B cell (primary cell): ENCODE measurements around the gene XPO5. TPM values are rescaled to one million over a fixed set of nuclear protein-coding genes. Genes with fewer than 3 reads are reported as not detected.

ENCODE experiments used
- ATAC-seq: fragments of 200-7000 bp; cut with Tn5 transposase; one replicate; pipeline ENCODE4 v1.10.0; 2021; ENCODE audit warnings: low read depth, mild to moderate bottlenecking, moderate number of reproducible peaks, moderate library complexity
- CTCF ChIA-PET: fragments of 350-600 bp; sonication (Branson Sonifier 250); formaldehyde crosslinking; loops from one replicate; lab custom pipeline; 2021; ENCODE audit warnings: antibody characterized with exemption, inconsistent platforms; lab: Charles Lee
- POLR2A ChIA-PET: fragments of 350-600 bp; sonication (Branson Sonifier 250); formaldehyde crosslinking; loops from one replicate; lab custom pipeline; 2021; ENCODE audit warnings: antibody characterized with exemption; lab: Charles Lee
- DNase-seq: peaks from one replicate; pipeline ENCODE4 v3.0.0; 2013
- H2AFZ ChIP-seq: 2 replicates; pipeline ENCODE4 v1.6.1; 2012; ENCODE audit warnings: mild to moderate bottlenecking, low read depth, low read length; ENCODE audit not compliant: insufficient read depth, poor library complexity, severe bottlenecking
- H3K27ac ChIP-seq, 2 donors: 1 replicate in 1 of 2; 2 replicates in 1 of 2; pipeline ENCODE4 v1.5.1; 2012 to 2013; ENCODE audit warnings: low read length in 2 of 2, mild to moderate bottlenecking in 2 of 2, moderate library complexity in 1 of 2
- H3K27me3 ChIP-seq, 4 experiments: fragments of 200-600 bp in 1 of 4; sonication (generic) in 1 of 4; replicated peaks in 1 of 4; 1 replicate in 2 of 4; 2 replicates in 2 of 4; pipeline versions ENCODE4 v1.6.1 to v1.7.0; 2013 to 2016; ENCODE audit warnings: low read length in 3 of 4, mild to moderate bottlenecking in 2 of 4, mixed read lengths in 1 of 4, moderate library complexity in 1 of 4; ENCODE audit not compliant: insufficient read depth in 4 of 4, control insufficient read depth in 3 of 4; ENCODE audit errors: control extremely low read depth in 1 of 4
- H3K36me3 ChIP-seq, 2 experiments: replicated peaks in 1 of 2; 1 replicate in 1 of 2; 2 replicates in 1 of 2; pipeline versions ENCODE4 v1.6.1 to v1.7.1; 2013; ENCODE audit warnings: low read length in 1 of 2; ENCODE audit not compliant: insufficient read depth in 2 of 2, control insufficient read depth in 1 of 2; ENCODE audit errors: control extremely low read depth in 1 of 2, extremely low read depth in 1 of 2
- H3K4me1 ChIP-seq, 2 donors: fragments of 200-600 bp in 1 of 2; sonication (generic) in 1 of 2; 1 replicate in 1 of 2; 2 replicates in 1 of 2; pipeline versions ENCODE4 v1.5.1 to v1.6.1; 2013 to 2017; ENCODE audit warnings: low read length in 2 of 2; ENCODE audit not compliant: control insufficient read depth in 2 of 2, insufficient read depth in 2 of 2
- H3K4me2 ChIP-seq: replicated peaks from 2 replicates; pipeline ENCODE3; 2012; ENCODE audit warnings: mild to moderate bottlenecking, low read depth, low read length; ENCODE audit not compliant: poor library complexity, severe bottlenecking
- H3K4me3 ChIP-seq, 5 experiments: fragments of 200-600 bp in 1 of 5; sonication (generic) in 1 of 5; 1 replicate in 3 of 5; 2 replicates in 2 of 5; pipeline versions ENCODE4 v1.5.1 to v1.7.0; 2011 to 2016; ENCODE audit warnings: low read length in 4 of 5, mild to moderate bottlenecking in 4 of 5, low read depth in 2 of 5, control low read depth in 1 of 5, moderate library complexity in 1 of 5; ENCODE audit not compliant: insufficient read depth in 1 of 5; ENCODE audit errors: control extremely low read depth in 1 of 5, extremely low read depth in 1 of 5
- H3K79me2 ChIP-seq: fragments of 200-600 bp; sonication (generic); one replicate; pipeline ENCODE4 v1.6.0; 2016; ENCODE audit warnings: low read length; ENCODE audit not compliant: control insufficient read depth, insufficient read depth
- H3K9ac ChIP-seq: fragments of 200-600 bp; sonication (generic); 2 replicates; pipeline ENCODE4 v1.6.1; 2017; ENCODE audit warnings: mild to moderate bottlenecking, low read length, moderate library complexity
- H3K9me3 ChIP-seq, 3 donors: one replicate each; pipeline versions ENCODE4 v1.6.1 to v1.7.1; 2013; ENCODE audit warnings: low read length in 2 of 3; ENCODE audit not compliant: control insufficient read depth in 2 of 3, insufficient read depth in 1 of 3; ENCODE audit errors: control extremely low read depth in 1 of 3
- H4K20me1 ChIP-seq: 2 replicates; pipeline ENCODE4 v1.6.0; 2012; ENCODE audit warnings: mild to moderate bottlenecking, low read length; ENCODE audit not compliant: insufficient read depth, control insufficient read depth, poor library complexity, severe bottlenecking
- H3K27ac Mint-ChIP-seq: one replicate; pipeline ENCODE4 v1.8.0; 2021; ENCODE audit warnings: mixed read lengths
- H3K27me3 Mint-ChIP-seq: one replicate; pipeline ENCODE4 v1.8.0; 2021; ENCODE audit warnings: mixed read lengths
- H3K4me1 Mint-ChIP-seq: one replicate; pipeline ENCODE4 v1.8.0; 2021; ENCODE audit warnings: mixed read lengths
- H3K4me3 Mint-ChIP-seq: one replicate; pipeline ENCODE4 v1.8.0; 2021; ENCODE audit warnings: mixed read lengths
- H3K9me3 Mint-ChIP-seq: one replicate; pipeline ENCODE4 v1.8.0; 2022; ENCODE audit warnings: mixed read lengths; ENCODE audit not compliant: insufficient read depth
- EZH2 ChIP-seq: IDR thresholded peaks from 2 replicates; pipeline ENCODE4 v1.6.1; 2012; ENCODE audit warnings: borderline replicate concordance, low read depth, mild to moderate bottlenecking, moderate library complexity, low read length; ENCODE audit not compliant: insufficient read depth, poor library complexity, severe bottlenecking
- WGBS: methylation state at CpG from one replicate; pipeline ENCODE4 v1.1.5; 2013; ENCODE audit warnings: missing lambda C conversion rate; ENCODE audit not compliant: insufficient coverage; 5-methylcytosine and 5-hydroxymethylcytosine counted together
- intact Hi-C: fragments of 100-400 bp; cut with micrococcal nuclease; formaldehyde crosslinking; loops from one replicate; pipeline ENCODE4 v1.10.0; 2022
- polyA plus RNA-seq: library from polyadenylated mRNA; depleted of rRNA; stranded (reverse); fragments of >200 nt; gene quantifications from 2 replicates; pipeline ENCODE4 v1.2.3, GENCODE V29; 2012
- total RNA-seq, 2 donors: library from RNA; stranded (reverse); fragments of 120-200 nt in 1 of 2; gene quantifications; 1 replicate in 1 of 2; 2 replicates in 1 of 2; pipeline versions ENCODE4 v1.2.3 to v1.2.4, GENCODE V29; 2013 to 2022
- TF ChIP-seq, protein P1 (sequence below): fragments of 200-600 bp; IDR thresholded peaks from one replicate; pipeline ENCODE4 v1.8.0; 2022; ENCODE audit warnings: antibody characterized with exemption, mild to moderate bottlenecking

XPO5 gene
- total and polyA plus RNA-seq, 2 donors (not counting 1 experiment from before 2014, with no cell fraction given) = 14.4 to 45.7 TPM

GRCh38 chr6:43623880-43624785 lies 48.3 kb upstream of the XPO5 start:
- no peak overlapping the region for H3K4me3 ChIP-seq
- peaks cover 3% of the 10 kb centered on the region for H4K20me1 ChIP-seq
- H3K27me3 ChIP-seq = no peaks in the 10 kb centered on the region
- intact Hi-C loops = loop anchor here (10.0 kb wide), 1 partner anchor 399 kb away; the partner anchor contains the start of gene DNPH1
- H3K27ac ChIP-seq = no peak overlapping the region
- TF ChIP-seq, protein P1, sequence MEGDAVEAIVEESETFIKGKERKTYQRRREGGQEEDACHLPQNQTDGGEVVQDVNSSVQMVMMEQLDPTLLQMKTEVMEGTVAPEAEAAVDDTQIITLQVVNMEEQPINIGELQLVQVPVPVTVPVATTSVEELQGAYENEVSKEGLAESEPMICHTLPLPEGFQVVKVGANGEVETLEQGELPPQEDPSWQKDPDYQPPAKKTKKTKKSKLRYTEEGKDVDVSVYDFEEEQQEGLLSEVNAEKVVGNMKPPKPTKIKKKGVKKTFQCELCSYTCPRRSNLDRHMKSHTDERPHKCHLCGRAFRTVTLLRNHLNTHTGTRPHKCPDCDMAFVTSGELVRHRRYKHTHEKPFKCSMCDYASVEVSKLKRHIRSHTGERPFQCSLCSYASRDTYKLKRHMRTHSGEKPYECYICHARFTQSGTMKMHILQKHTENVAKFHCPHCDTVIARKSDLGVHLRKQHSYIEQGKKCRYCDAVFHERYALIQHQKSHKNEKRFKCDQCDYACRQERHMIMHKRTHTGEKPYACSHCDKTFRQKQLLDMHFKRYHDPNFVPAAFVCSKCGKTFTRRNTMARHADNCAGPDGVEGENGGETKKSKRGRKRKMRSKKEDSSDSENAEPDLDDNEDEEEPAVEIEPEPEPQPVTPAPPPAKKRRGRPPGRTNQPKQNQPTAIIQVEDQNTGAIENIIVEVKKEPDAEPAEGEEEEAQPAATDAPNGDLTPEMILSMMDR = no peak
- no peak for TF ChIP-seq EZH2
- H2AFZ ChIP-seq = no peak overlapping the region
- ChIA-PET POLR2A (no interaction called here), CTCF (interaction anchor here (1.2 kb wide), 1 partner anchor 16 kb away, joined by 4 read pairs; no protein-coding TSS in a partner anchor)
- WGBS = 97% methylated on average over 10 of the region's 12 CpGs
- peaks cover 18 to 23% of the 10 kb centered on the region in 2 donors for H3K4me1 ChIP-seq
- no peak for ATAC-seq
- no peak overlapping the region for H3K9ac ChIP-seq
- Mint-ChIP-seq H3K27ac (no peak overlapping the region), H3K9me3 (no peaks in the 10 kb centered on the region), H3K27me3 (no peaks in the 10 kb centered on the region), H3K4me1 (peaks cover 25% of the 10 kb centered on the region), H3K4me3 (no peak overlapping the region)
- H3K4me2 ChIP-seq = no peak overlapping the region
- H3K9me3 ChIP-seq = peaks cover 0 to 3% (median 0%) of the 10 kb centered on the region in 3 donors
- DNase-seq = no peak
- peaks cover 0 to 65% of the 10 kb centered on the region in 2 experiments for H3K36me3 ChIP-seq
- H3K79me2 ChIP-seq = peaks cover 25% of the 10 kb centered on the region

GRCh38 chr6:43622541-43622940 lies 46.7 kb upstream of the XPO5 start:
- ATAC-seq (no peak), DNase-seq (no peak)
- H3K27ac ChIP-seq = no peak overlapping the region
- no peaks in the 10 kb centered on the region for H3K27me3 ChIP-seq
- peaks cover 12% of the 10 kb centered on the region for H3K79me2 ChIP-seq
- H2AFZ ChIP-seq = no peak overlapping the region
- TF ChIP-seq, protein P1 = no peak
- no peak for TF ChIP-seq EZH2
- no peak overlapping the region for H3K9ac ChIP-seq
- Mint-ChIP-seq H3K4me3 (no peak overlapping the region), H3K27ac (no peak overlapping the region), H3K9me3 (no peaks in the 10 kb centered on the region), H3K4me1 (peaks cover 14% of the 10 kb centered on the region), H3K27me3 (no peaks in the 10 kb centered on the region)
- WGBS = 97% methylated on average over 10 of the region's 10 CpGs
- H3K4me2 ChIP-seq = no peak overlapping the region
- peaks cover 12 to 13% of the 10 kb centered on the region in 2 donors for H3K4me1 ChIP-seq
- intact Hi-C loops = loop anchor here (10.0 kb wide), 1 partner anchor 398 kb away; the partner anchor contains the start of gene DNPH1
- ChIA-PET POLR2A (no interaction called here), CTCF (interaction anchor here (0.6 kb wide), 1 partner anchor 259 kb away, joined by 3 read pairs; no protein-coding TSS in a partner anchor)
- H4K20me1 ChIP-seq = peaks cover 3% of the 10 kb centered on the region
- H3K36me3 ChIP-seq = peaks cover 0 to 65% of the 10 kb centered on the region in 2 experiments
- H3K9me3 ChIP-seq = no peaks in the 10 kb centered on the region
- no peak overlapping the region for H3K4me3 ChIP-seq
